NK-92 treated with Interleukin-12 subunit alpha and Interleukin-12 subunit beta, amount 100 ng/mL, for 24 hours (cell line): ENCODE results near the gene KCNJ15.

Experiments used
- DNase-seq: peaks from one replicate; lab custom pipeline; 2025; lab: John Stamatoyannopoulos, UW

Gene KCNJ15

DNA sequence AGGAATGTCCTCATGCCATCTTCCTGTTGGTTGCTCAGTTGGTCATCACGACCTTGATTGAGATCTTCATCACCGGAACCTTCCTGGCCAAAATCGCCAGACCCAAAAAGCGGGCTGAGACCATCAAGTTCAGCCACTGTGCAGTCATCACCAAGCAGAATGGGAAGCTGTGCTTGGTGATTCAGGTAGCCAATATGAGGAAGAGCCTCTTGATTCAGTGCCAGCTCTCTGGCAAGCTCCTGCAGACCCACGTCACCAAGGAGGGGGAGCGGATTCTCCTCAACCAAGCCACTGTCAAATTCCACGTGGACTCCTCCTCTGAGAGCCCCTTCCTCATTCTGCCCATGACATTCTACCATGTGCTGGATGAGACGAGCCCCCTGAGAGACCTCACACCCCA is 42.9 kb downstream of the KCNJ15 start:
- no peak for DNase-seq

DNA sequence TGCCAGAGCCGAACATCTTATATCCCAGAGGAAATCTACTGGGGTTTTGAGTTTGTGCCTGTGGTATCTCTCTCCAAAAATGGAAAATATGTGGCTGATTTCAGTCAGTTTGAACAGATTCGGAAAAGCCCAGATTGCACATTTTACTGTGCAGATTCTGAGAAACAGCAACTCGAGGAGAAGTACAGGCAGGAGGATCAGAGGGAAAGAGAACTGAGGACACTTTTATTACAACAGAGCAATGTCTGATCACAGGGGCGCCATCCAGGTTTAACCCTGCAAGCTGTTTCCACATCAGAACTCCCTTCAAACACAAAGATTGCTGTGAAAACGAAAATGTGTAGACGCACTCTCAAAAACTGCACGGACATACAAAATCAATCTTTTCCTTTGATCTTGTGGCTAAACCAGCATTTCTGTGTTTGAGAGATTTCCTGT is 43.4 kb downstream of the KCNJ15 start:
- no peak for DNase-seq

DNA sequence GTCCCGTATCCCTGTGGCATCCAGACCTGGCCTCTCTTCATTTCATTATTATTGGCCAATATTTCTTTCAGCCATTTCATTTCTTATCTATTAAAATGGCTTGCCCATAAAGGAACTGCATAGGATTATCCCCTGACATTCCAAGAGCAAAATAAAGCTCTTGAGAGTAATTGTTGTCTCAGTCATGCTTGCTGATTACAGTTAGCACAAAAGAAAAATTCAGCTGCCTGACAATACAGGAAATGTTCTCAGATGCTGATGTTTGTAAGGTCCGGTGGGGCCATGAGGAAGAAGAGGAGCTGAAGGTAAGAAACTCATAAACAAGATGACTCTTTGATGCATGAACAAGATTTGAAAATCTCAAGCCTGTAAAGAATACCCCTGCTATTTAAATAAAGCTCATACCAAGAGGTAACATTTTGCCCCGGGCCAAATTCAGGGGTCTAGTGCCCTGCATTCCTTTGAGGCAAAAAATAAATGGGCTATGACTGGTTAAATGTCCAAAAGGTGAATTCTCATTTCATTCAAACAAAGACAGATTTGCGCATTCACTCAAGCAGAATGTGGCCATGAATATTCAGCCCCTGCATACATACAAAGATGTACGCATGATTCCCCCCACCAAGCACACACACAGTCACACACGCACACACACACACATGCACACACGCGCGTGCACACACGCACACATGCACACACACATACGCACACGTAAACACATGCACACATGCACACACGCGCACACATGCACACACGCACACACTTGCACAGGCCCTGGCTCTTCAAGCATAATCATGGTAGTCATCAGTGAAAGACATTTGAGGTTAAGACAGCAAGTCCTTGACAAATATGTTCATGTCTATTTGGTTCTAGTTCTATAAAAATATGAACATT is 44.8 kb downstream of the KCNJ15 start:
- no peak for DNase-seq

DNA sequence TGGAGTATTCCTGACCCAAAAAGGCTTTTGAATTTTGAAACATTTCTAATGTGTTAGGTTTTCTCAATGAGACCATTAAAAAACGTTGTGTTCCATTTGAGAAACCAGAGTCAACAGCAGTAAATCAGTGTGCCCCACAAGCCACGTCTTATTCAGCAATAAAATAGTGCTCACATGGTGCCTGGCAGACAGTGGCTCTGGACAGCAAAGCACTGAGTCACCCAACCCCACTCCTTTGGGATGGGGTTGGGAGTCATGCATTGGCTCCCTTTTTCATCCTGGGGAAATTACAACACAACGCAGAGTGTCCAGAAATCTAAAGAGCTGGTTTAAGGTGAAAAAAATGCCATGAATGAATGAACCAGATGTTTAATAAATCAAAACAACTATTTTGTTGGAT is 46.5 kb downstream of the KCNJ15 start:
- DNase-seq = no peak

DNA sequence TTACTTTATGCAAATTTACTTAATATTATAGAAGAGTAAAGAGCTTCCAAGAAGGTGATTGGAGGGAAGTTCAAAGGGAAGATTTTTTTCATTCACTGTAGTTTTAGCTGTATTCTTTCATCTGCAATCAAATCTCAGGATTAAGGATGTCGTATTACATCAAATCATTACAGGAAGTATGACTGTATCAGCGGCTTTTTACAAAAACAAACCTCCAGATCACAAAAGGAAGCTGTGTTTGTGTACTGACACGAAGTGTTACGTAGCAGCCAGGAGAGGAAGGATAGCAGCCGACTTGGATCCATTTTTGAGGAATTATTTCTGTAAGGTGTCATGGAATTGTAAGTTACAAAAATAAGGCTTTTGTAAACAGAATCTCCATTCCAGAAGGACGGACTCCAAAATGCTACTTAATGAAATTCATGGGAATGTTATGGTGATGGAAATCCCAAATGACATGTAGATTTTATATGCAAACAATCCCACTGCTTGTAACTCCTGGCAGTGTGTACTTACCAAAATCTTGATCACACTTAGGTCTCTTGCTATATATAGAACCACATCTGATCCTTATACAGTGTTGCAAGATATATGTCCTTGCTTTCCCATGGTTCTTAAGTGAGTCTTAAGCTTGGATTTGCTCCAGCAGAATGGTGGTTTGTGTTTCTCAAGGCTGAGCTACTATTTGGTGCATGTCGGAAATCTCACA is 49.8 kb downstream of the KCNJ15 start:
- DNase-seq = no peak

DNA sequence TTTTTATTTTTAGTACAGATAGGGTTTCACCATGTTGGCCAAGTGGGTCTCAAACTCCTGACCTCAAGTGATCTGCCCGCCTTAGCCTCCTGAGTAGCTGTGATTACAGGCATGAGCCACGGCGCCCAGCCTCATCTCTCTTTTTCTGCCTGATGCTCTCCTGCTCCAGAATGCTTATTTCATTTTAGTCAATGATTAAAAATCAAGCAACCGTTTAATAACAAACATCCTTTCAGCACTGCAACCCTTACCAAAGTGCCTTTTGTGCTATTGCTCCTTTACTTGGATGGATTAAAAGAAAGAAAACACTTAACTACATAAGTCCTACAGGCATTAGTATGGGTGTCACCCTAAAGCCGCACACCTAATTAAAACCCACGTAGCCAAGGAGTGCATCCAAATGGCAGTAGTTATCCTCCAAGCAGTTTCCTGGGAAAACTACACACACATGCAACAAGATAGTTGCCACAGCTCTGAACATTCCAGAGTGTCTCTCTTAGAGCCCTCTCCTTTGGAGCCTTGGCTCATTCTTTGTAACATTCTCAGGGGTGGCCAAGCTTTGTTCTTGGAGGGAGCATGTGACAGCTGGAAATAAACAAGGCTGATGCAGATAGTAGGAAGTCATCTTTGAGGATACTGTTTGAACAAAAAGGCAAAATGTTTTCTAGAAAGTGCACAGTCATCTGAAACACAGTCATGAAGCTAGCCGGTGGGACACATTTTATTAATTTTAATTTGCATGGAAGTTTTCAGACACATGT is 51.2 kb downstream of the KCNJ15 start:
- DNase-seq = no peak

DNA sequence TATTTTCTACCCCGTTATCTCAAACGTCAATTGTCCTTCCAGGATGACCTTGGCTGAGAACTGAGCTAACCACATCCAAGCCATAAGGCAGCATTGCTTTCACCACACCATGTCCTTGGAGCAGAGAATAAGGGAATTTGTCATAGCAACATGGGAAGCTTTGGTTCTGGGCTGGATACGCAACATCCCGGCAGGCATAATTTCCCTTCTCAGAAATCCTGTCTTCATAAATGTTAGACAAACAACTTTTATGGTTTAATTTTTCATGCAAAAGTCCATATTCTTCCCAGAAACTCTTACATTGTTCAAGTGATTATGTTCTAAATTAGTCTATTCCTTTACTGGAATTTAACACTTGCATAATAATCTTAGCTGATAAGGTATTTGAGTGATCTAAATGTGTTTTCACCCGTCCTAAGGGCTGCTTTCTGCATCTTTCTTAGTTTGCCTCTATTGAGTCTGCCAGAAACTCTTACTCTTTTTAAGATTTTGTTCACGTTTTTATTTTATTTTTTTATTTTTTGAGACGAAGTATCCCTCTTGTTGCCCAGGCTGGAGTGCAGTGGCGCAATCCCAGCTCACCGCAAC is 51.8 kb downstream of the KCNJ15 start:
- DNase-seq = no peak

DNA sequence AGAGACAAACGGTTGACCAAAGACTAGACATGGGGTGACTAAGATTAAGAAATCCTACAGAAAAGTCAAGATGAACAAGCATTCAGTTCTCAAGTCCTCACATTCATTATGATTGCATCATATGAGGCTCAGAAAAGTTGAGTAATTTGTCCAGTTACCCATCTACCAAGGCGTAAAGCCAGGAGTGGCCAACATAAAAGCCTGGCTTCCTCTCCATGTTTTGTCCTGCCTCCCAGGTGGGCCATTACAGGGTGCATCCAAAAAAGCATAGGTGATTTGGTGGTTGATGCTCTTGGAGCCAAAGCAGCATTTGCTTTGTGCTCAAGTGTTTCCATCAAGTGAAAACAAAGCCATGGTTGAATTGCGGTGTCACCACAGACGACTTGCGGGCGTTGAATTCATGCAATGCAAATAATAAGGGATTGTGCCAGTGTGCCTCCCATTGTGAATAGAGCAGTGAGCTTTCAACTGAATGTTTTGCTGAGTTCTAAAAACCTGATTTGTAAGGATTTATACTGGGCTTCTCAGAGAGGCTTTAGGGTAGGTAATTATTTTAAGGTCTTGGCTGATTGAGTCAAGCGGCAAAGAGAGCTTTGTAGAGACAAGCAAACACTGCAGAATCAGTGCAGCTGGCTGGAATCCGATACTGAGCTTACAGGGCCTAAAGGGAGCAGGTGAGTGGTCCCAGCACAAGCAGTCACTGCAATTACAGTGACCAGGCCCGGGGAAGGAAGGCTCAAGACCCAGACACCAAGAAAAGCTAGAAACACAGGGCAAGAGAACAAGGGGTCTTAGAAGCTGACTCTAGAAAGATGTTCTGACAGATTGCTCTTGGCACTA is 54.1 kb downstream of the KCNJ15 start:
- no peak for DNase-seq

DNA sequence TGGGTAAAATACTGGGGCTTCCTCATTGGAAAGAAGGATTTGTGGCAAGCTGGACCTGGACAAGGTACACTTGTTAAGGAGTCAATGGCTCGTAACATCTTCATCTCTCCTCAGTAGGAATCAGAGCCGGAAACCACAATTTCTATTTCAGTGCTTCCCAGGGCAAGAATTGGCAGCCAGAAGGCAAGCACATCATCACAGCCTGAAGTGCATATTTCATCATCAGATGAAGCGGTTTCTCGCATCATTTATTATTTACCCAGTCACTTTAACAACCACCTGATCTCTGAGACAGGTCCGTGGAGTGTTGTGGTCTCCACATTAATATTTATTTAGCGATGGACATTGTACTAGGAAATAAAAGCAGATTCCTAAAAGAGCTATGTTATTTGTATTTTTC is 55.0 kb downstream of the KCNJ15 start:
- DNase-seq = no peak

DNA sequence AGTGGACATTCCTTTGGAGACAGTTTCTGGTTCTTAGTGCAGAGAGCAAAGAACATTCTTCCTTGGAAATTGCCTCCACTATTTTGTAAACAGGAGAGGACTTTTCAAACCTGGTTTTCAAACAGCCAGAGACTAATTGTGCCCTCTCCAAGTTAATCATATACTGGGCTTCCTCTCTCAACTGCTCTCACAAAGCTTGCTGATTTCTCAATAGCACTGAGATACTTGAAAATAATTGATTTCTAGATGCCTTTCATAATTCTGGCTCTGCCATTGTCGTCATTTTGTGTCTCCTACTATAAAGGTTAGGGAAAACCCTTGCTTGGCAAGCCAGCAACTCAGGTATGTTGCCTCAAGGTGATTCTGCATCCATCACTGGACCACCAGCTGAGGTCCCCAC is 56.0 kb downstream of the KCNJ15 start:
- no peak for DNase-seq

DNA sequence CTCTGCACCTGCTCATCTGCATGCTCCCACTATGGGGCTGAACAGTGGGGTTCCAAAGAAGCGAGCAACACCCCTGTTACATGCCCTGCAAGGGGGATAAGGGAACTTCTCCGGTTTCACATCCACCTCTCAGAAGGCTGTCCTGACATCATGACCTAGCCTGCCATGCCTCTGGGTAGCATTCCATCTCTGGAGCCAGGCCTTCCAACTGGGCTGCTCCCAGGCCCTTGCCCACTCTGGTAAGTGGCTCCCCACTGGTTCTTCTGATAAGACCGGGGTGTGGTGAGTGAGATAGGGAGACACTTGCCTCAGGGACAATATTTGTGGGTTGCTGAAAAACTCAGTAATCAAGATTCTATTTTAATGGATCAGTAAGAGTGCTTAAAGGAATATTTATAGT is 57.8 kb downstream of the KCNJ15 start:
- DNase-seq = no peak

DNA sequence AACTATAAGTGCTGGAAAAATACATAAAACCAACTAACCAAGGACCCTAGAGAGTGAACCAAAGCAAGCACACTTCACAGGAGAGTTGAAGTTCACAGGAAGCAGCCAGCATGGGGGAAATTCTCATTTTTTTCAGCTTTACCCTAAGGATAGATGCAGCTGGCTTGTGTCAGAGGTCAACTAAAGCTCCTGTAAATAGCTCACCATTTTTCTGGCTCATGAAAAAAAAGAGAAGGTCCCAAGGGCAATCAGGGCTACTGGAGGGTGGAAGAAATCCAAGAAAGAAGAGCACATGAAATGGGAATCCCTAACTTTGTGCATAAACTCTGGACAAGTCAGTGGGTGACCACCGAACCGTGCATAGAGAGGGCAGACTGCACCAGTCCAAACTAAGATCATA is 58.3 kb downstream of the KCNJ15 start:
- DNase-seq = no peak

DNA sequence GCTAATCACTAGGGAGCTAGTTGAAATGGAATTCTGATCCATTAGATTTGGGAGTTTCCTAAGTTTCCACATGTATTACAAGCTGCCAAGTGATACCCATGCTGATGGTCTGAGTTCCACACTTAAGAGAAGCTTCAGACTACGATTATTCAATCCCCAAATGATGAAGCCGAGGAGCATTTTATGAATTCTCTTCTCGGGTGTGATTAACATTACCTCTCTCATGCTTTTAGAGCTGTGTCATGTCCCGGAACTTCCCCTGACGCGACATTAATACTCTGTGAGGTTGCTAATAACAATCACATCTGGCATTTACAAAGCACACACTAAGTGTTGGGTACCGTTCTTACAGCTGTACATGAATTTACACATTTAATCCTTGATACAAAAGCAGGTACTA is 63.0 kb downstream of the KCNJ15 start:
- DNase-seq = no peak

DNA sequence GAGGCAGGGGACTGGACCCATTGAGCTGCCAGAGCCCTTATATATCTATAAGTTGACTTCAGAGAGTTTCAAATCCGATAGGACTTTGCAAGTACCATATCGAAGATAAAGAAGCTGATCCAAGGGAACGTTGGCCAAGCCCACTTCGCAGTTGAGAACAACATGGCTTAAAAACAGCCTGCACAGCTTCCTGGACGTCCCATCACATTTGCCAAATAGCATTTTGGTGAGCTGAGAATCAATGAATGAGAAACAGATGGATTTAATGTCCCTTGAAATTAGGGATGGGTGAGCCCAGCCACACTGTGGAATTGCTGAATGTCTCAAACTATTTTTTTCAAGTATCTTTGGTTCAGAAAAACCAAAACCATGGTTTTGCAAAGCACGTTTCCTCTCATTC is 64.8 kb downstream of the KCNJ15 start:
- DNase-seq = no peak

DNA sequence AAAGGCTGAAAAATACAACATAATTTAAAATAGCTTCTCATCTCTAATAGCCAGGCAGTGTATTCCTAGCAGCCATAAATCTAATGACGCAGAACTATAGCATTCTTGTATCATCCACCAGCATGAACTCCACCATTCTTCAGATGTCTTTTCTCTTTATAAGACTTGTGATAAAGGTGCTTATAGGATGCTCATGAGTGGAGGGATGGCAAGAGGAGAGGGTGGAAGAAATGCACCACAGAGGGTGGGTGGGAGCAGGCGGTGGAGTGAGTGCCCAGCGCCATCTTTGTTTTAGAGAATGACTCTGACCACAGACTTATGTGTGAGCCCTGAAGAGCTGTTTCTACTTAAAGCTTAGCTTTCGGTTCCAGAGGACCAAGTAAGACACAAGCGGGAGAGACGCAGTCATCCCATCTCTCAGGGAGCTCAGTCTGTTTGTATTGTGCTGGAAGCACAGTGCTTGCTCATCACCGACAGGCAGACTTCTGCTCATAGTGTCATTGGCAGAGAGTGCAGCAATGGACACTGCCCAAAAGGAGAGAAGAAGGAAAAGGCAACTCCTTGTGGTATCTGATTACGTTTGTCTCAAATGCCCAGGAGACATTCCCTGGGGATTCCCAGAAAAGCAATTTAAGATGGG is 65.6 kb downstream of the KCNJ15 start:
- DNase-seq = no peak

DNA sequence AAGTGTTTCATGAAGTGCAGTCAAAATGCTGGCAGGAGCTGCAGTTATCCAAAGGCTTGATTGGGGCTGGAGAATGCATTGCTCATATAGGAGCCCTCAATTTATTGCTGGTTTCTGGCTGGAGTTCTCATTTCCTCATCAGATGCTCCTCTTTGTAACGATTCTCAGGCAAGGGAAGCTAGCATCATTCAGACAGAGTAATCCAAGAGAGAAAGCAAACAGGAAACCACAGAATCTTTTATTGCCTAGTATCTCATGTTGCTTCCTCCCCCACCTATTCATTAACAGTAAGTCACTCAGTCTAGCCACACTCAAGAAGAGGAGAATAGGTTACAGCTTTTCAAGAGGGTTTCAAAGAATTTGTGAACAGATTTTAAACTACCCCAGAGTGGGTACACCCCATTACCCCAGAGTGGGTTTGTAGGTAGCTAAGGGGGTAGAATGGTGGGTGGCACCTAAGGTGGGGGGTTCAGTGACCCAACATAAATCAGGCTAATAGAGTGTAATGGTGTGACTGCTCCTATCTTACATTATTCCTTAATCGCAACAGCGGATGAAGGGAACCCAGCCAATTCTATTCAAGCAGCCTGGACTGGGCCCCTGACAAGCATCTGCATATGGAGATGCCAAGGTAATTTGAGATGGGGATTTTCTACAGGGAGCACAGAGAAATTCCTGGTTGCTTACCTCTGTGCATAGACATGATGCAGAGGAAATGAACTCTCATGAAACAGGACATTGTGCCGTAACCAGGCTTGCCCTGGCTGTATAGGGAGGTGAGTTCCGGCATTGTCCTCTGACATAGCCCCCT is 67.1 kb downstream of the KCNJ15 start:
- DNase-seq = no peak

DNA sequence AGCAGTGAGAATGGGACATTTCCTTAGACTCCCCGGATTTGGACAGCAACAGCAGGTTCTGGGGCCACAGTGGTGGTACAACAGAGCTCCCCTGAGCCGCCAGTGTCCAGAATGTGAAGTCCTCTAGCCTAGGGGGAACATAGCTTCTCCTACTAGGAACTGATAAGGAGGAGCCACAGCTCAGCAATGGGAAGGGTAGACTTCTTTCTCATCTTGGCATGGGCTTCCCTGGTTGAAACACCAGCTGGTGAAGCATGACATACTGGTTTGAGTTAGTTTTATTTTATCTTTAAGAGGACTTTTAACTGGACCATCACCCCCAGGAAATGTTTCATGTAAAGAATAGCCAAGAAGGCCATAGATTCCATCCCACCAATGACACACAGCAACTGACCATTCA is 68.4 kb downstream of the KCNJ15 start:
- no peak for DNase-seq

DNA sequence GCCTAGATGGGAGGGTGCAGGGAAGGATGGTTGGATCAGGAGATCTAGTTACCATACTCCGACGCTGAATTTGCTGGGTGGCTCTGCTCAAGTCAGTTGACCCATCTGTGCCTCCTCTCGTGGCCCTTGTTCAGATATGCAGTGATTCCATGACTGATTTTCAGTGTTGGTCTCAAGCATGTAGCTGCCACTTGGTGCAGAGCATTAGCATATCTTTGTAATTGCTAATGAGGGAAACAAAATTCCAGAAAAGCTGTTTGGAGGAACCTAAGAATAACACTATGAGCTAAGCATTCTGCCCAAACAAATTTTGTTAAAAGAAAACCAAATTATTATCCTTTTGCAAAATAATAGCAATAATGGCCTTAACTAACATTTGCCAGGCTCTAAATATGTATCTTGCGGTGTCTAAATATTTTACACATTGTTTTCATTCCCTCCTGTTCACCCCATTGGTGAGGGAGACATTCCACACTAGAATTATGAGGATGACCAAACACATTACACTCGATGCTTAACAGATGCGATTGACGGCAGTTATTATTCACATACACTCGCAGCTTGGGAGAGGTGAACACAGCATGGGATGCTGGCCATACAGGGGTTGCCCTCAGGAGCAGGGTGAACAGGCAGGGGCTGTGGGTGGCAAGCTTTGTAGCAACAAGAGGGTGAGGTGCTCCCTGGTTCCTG is 69.1 kb downstream of the KCNJ15 start:
- no peak for DNase-seq

DNA sequence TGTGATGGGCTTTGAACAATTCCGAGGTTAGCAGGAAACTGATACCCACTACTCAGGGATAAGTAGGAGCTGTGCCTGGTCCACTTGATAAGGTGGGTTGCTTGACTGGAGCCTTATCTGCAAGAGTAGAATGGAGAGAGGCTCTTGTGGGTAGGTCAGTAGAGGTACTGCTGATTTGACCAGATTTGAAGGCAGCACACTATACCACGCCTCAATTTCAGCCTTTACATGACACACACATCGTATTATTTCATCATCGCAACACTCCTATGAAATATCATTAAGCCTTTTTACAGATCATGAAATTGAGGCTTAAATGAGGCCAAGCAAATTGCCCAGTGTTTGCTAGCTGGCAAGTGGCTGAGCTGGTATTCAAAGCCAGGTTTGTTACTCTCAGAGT is 69.6 kb downstream of the KCNJ15 start:
- no peak for DNase-seq
